K562 (cell line): ENCODE data around the gene OVCA2. TPM values are rescaled to one million over a fixed set of nuclear protein-coding genes. Genes with fewer than 3 reads are reported as not detected.

Experiments used
- BDP1 ChIP-seq: IDR thresholded peaks from 3 replicates; pipeline ENCODE4 v1.6.1; 2011; ENCODE audit not compliant: insufficient read length, insufficient read depth
- BRCA1 ChIP-seq, 2 experiments: fragments of 450-650 bp in 1 of 2; sonication (generic) in 1 of 2; formaldehyde crosslinking in 1 of 2; IDR thresholded peaks; 2 replicates each; pipeline versions ENCODE4 v1.5.0 to v1.6.1; 2017 to 2020; ENCODE audit warnings: mild to moderate bottlenecking in 1 of 2, missing genetic modification reagents in 1 of 2
- DLX4 ChIP-seq: fragments of 250-450 bp; sonication (Bioruptor Pico); IDR thresholded peaks from 2 replicates; pipeline ENCODE4 v1.6.1; 2021; ENCODE audit warnings: mild to moderate bottlenecking
- GTF2F1 ChIP-seq: IDR thresholded peaks from 2 replicates; pipeline ENCODE4 v1.6.1; 2011; ENCODE audit warnings: low read depth, low read length, improper control_type of control experiment
- OTX1 ChIP-seq: fragments of 450-650 bp; formaldehyde crosslinking; IDR thresholded peaks from 2 replicates; pipeline ENCODE4 v1.4.0; 2022; ENCODE audit warnings: mild to moderate bottlenecking
- PTRF ChIP-seq: fragments of 450-650 bp; IDR thresholded peaks from 2 replicates; pipeline ENCODE4 v1.6.1; 2016; ENCODE audit warnings: mild to moderate bottlenecking, missing genetic modification characterization, missing compliant biosample characterization
- RBFOX2 ChIP-seq: fragments of 200-400 bp; formaldehyde crosslinking; IDR thresholded peaks from 2 replicates; pipeline ENCODE4 v1.6.1; 2017; ENCODE audit warnings: low read depth, mild to moderate bottlenecking, low read length, moderate library complexity
- TCF3 ChIP-seq: sonication (generic); formaldehyde crosslinking; IDR thresholded peaks from 2 replicates; pipeline ENCODE4 v1.4.0; 2020; ENCODE audit warnings: mild to moderate bottlenecking, missing genetic modification reagents
- TFAM ChIP-seq: fragments of 250-450 bp; sonication (Bioruptor Pico); conservative IDR thresholded peaks from 2 replicates; pipeline ENCODE4 v1.5.0; 2021; ENCODE audit warnings: mild to moderate bottlenecking, moderate library complexity
- TFAP4 ChIP-seq: sonication (generic); formaldehyde crosslinking; IDR thresholded peaks from 2 replicates; pipeline ENCODE4 v1.8.0; 2022; ENCODE audit warnings: missing genetic modification reagents, mild to moderate bottlenecking, moderate library complexity, borderline replicate concordance
- VEZF1 ChIP-seq: fragments of 200-800 bp; sonication (Bioruptor generic); IDR thresholded peaks from 2 replicates; pipeline ENCODE4 v1.6.1; 2017; ENCODE audit warnings: missing genetic modification characterization, missing compliant biosample characterization
- ZBTB34 ChIP-seq: fragments of 250-450 bp; sonication (Bioruptor Pico); IDR thresholded peaks from 2 replicates; pipeline ENCODE4 v1.8.0; 2021; ENCODE audit warnings: mild to moderate bottlenecking, moderate library complexity
- ZEB2 ChIP-seq: fragments of 450-650 bp; IDR thresholded peaks from 2 replicates; pipeline ENCODE4 v1.6.1; 2016
- ZMIZ1 ChIP-seq, 2 experiments: fragments of 150-350 bp in 1 of 2; IDR thresholded peaks; 2 replicates each; pipeline ENCODE4 v1.6.1; 2012 to 2016; ENCODE audit warnings: low read depth in 2 of 2, low read length in 2 of 2, mild to moderate bottlenecking in 1 of 2, moderate library complexity in 1 of 2
- ZNF354B ChIP-seq: fragments of 250-450 bp; sonication (Bioruptor Pico); IDR thresholded peaks from 2 replicates; pipeline ENCODE4 v1.4.0; 2020
- ZNF551 ChIP-seq: fragments of 250-450 bp; sonication (Bioruptor Pico); IDR thresholded peaks from 2 replicates; pipeline ENCODE4 v1.5.0; 2021; ENCODE audit warnings: mild to moderate bottlenecking, moderate library complexity
- polyA plus RNA-seq, 8 experiments: library from polyadenylated mRNA; depleted of rRNA in 4 of 8; stranded (reverse) in 5 of 8; unstranded in 3 of 8; fragments of >200 nt; fragmentation: Nextera tagmentation in 2 of 8; fragmentation: Illumina TruSeq in 1 of 8; extraction: Ambion mirVana in 2 of 8; extraction: Trizol in 1 of 8; gene quantifications; 2 replicates each; pipeline versions ENCODE4 v1.2.1 to v1.2.3, GENCODE V29; 2011 to 2014; ENCODE audit warnings: inconsistent platforms in 1 of 8, missing spikeins in 1 of 8
- total RNA-seq, 7 experiments: library from RNA; depleted of rRNA in 6 of 7; stranded (reverse); fragments of >200 nt in 6 of 7; fragmentation: Illumina TruSeq in 2 of 7; extraction: Trizol in 2 of 7; gene quantifications; 2 replicates each; pipeline versions ENCODE4 v1.2.1 to v1.2.3, GENCODE V29; 2011 to 2021; ENCODE audit warnings: low replicate concordance in 1 of 7

The OVCA2 gene
- total and polyA plus RNA-seq, 9 of the 15 experiments (the other 6 are each of a cell fraction or from before 2014, with no cell fraction given), result 3.0 to 23.7 (median 14.1) TPM

GRCh38 chr17:2023692-2024571 is 17.9 kb upstream of the OVCA2 start (continued):
- TF ChIP-seq ZMIZ1 (IDR thresholded peaks at IDR 0.05; ENCODE audit: low read depth in 2 of 2, low read length in 2 of 2), result no peak
- no peak for TF ChIP-seq ZNF354B
- no peak for TF ChIP-seq ZBTB34 (CRISPR knock-in tag)
- no peak for TF ChIP-seq BRCA1 (IDR thresholded peaks at IDR 0.05)
- TF ChIP-seq BRCA1 (CRISPR knock-in tag; IDR thresholded peaks at IDR 0.05), result no peak
- no peak for TF ChIP-seq TFAM (CRISPR knock-in tag)
- TF ChIP-seq ZEB2, result no peak
- TF ChIP-seq ZNF551 (CRISPR knock-in tag), result no peak
- TF ChIP-seq TCF3, result no peak
- TF ChIP-seq RBFOX2, result no peak
- peak; percentile 15; the same call in 1 of the 2 replicates for TF ChIP-seq VEZF1 (CRISPR knock-in tag)
- TF ChIP-seq OTX1 (CRISPR knock-in tag), result no peak
- no peak for TF ChIP-seq DLX4 (CRISPR knock-in tag)
- no peak for TF ChIP-seq BDP1
- TF ChIP-seq GTF2F1, result no peak
- peak; percentile 41; the same call in 1 of the 2 replicates for TF ChIP-seq TFAP4
- TF ChIP-seq PTRF (tag), result no peak
